ENCODE results near the gene TNFAIP8L1.
"Not testable (repeated sequence)": the region's sequence is repeated elsewhere in the genome, so short reads cannot be mapped to it uniquely, and the experiment has no call there.

The TNFAIP8L1 gene

DNA sequence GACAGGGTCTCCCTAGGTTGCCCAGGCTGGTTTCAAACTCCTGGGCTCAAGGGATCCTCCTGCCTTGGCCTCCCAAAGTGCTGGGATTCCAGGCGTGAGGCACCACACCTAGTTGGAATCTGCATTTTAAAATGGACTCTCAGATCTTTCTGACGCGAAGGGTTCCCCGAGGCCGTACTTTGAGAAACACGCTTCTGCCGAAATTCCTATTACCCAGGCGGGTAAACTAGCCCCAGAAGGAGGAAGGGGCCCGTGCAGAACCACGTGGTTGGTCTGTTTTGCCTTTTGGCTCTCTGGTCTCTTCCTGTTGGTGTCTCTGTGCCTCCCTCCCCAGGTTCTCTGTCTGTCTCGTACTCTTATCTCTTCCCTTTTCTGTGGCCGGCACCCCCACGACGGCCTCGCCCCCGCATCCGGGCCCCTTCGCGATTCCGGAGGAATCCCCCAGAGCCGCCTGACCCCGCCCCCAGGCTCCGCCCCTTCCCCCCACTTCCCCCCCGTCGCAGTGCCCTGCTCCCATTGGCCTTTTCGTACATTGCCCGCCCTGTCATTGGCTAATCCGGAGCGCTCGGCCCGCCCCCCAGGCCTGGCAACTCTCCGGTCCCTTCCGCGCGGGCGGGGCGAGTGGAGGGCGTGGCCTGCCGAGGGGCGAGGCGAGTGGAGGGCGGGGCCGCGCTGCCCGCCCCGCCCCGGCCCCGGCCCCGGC lies at the start of gene TNFAIP8L1:
Gene TNFAIP8L1 (plus strand): TSS at position 689 of the 703 bp plus-strand sequence. CDS start 12,354 bp downstream, outside the sequence.
- peak; percentile 92 for DNase-seq

DNA sequence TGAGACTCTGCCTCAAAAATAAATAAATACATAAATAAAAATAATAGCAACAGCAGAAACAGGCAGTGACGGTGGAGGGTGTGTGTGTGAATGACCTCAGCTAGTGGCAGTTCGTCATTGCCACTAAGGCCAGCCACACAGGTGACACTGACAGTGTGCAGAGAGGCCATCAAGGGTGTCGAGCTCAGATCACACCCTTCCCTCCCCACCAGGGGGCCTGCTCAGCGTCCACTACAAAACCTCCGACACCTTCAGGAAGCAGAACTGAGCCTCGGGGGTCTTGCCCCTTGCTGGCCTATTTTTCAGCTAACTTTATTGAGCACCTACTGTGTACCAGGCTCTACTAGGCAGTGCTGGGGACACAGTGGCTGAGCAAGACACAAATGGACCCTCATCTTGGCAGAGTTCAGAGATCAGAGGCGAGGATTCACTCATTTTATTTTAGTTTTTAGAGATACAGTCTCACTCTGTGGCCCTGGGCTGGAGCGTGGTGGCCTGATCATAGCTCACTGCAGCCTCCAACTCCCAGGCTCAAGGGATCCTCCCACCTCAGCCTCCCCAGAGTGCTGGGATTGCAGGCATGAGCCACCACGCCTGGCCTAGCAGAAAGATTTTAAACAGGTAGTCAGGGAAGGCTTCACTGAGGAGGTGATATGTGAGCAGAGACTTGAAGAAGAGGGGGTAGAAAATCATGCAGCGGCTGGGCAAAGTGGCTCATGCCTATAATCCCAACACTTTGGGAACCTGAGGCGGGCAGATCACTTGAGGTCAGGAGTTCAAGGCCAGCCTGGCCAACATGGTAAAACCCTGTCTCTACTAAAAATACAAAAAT lies 49.5 kb upstream of the TNFAIP8L1 start:
- peak; percentile 35 for DNase-seq

DNA sequence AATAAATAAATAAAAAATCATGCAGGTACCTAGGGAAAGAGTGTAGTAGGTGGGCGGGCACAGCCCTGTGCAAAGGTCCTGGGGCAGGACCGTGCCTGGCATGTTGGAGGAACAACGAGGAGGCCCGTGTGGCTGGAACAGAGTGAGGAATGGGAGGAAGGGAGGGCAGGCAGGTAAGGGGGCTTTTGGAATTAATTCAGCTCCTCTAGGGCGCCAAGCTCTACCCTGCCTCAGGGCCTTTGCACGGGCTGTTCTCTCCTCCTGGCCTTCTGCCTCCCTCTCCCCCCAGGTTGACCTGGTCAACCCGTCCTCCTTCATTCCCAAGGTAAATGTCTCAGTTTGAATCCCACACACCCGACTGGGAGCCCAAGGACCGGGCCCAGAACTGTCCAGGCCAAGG lies 48.8 kb upstream of the TNFAIP8L1 start:
- DNase-seq: no peak

DNA sequence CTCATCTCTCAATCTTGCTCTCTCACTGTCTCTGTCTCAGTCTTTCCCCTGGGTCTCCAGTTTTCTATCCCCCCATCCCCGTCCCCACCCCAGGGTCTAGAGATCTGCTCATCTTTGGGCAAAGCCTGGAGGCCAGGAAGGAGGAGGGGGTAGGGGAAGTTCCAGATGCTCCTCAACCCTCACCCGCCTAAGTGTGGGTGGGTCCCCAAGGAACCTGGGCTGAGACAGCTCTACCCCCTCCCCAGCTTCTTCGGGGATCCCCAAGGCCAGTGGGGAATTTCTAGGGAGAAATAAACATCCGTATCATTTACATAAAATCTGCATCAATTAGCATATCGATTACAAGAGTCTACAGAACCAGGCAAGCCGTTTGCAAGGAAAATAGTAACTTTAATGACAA lies 48.0 kb upstream of the TNFAIP8L1 start:
- DNase-seq: no peak

DNA sequence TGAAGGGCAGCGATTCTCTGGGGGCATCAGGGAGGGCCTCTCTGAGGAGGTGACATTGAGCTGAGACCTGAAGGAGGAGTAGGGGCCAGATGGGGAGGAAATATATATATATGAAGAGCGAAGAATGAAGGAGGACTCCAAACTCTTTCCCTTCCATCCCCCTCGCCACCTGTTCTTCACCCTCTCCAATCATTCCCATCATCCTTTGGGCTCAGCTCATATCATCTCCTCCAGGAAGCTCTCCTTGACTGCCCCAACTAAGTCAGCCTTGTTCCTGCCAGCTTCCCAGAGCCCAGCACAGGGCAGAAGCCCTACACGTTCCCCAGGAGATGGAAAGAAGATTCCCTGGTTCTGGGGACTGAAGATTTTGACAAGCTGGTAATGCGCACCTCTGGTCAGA lies 46.9 kb upstream of the TNFAIP8L1 start:
- DNase-seq: no peak

DNA sequence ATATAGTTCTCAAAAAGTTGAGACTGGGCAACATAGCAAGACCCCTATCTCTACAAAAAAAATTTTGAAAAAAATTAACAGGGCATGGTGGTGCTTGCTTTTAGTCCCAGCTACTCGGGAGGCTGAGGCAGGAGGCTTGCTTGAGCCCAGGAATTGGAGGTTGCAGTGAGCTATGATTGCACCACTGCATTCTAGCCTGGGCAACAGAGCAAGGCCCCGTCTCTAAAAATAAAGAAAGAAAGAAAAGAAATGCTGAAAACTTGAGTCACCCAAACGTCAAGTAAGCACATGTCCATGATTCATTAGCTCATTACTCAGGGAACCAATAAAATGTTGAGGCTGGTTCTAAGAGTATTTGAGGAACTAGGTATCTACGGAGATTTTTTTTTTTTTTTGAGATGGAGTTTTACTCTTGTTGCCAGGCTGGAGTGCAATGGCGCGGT lies 45.9 kb upstream of the TNFAIP8L1 start:
- DNase-seq: no peak

DNA sequence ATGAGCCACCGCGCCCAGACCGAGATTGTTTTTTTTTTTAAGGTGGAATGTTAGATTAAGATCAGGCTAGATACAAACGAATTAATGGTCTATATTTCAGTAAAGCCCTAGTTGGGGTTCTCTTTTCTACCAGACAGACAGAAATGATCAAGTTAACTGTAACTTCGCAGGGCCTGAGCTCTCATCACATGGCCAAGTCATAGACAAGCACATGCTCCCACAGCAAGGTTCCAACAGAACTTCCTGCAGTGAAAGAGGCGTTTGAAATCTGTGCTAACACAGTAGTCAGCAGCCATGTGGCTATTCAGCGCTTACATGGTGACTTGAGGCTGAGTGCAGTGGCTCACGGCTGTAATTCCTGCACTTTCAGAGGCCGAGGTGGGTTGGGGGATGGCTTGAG lies 45.1 kb upstream of the TNFAIP8L1 start:
- no peak for DNase-seq

DNA sequence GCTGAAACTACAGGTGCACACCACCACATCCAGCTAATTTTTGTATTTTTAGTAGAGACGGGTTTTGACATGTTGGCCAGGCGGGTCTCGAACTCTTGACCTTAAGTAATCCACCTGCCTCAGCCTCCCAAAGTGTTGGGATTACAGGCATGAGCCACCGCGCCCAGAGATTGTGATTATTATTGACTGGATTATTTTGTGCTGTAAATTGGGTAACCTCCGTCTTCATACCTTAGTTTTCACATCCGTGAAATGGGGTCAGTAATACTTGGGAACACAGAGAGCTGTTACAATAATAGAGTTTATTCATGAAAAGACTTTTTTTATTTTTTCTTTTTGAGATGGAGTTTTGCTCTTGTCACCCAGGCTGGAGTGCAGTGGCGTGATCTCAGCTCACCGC lies 44.2 kb upstream of the TNFAIP8L1 start:
- not testable (repeated sequence) for DNase-seq

DNA sequence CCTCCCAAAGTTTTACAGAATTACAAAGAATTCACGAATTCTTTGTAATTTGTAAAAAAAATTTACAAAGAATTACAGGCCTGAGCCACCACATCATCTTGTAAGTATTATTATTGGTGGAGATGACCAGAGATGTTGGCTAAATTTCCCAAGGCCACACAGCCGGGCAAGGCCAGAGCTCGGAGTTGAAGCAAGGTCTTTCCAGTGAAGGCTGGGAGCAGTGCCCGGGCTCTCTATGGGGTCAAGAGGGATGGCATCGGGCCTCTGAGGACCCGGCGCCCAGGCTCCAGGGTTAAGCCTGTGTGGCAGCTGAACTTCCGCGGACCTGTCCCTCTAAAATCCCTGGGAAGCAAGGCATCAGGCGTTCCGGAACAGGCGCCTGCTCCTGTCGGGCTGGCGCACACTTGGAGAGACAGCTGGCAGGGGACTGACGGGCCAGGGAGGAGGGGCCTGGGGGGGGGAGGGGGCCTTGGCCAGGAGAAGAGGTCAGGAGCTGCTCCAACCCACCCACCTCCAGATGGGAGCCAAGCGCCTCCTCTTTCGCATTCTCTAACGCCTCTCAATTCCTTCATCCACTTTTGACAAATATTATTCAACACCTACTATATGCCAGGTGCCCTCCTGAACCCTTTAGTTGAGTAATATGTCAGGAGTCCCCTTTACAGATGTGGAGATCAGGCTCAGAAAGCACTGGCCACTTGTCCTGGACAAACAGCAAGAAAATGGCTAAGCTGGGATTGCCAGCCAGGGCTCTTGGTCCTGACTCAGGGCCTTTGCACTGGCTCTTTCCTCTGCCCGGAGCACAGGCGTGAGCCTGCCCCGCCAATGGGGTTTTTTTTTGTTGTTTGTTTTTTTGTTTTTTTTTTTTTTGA lies 43.0 kb upstream of the TNFAIP8L1 start:
- no peak for DNase-seq

DNA sequence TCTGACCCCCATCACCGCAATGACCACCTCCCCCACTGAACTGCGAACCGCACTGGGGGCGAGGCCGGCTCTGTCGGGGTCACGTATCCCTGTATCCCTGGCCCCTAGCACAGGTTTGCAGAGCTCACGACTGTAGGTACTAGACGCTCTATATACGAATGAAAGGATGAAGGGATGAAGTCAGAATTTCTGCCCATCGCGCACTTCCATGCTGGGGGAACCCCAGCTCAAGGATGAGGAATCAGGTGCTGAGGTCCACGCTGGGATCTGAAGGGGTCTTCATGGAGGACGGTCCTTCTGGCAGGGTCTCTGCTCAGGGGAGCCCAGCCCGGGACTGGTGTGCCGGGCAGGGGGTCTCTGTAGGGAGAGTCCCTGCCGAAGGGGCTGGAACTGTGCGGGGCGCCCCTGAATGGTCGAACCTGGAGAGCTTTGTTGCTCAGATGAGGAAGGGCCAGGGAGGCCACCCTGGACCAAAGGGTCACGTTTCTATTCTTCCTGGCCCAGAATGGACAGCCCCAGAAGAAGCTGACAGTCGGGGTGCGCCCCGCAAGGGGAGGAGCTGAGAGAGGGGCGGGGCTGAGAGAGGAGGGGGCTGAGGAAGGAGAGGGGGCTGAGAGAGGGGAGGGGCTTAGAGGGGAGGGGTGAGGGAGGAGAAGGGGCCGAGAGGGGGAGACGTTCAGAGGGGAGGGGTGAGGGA lies 41.9 kb upstream of the TNFAIP8L1 start:
- DNase-seq: no peak

DNA sequence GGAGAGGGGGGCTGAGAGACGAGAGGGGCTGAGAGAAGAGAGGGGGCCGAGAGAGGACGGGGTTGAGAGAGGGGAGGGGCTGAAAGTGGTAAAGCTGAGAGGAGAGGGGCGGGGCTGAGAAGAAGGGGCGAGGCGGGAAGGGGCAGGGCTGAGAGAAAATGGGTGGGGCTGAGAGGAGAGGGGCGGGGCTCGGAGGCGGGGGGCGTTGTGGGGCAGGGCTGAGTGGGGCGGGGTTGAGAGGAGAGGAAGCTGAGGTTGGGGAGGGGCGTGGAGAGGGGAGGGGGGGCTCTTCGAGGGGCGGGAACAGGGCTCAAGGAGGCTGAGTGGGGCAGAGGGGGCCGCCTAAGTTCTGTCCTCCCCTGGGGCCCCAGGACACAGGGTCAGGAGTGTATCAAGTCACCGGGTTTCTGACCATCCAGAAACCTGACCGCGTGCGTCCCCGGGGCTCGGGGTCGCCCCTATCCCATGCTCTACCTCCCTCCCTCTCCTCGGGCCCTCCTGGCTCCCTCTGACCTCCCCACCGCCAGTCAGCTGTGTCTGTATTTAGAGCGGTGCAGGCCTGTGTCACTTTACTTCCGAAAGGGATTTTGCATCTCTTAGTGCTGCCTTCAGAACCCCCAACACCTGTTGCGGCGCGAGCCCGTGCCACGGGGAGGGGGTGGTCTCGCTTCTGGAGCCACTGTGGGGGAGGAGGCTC lies 41.2 kb upstream of the TNFAIP8L1 start:
- DNase-seq: no peak

DNA sequence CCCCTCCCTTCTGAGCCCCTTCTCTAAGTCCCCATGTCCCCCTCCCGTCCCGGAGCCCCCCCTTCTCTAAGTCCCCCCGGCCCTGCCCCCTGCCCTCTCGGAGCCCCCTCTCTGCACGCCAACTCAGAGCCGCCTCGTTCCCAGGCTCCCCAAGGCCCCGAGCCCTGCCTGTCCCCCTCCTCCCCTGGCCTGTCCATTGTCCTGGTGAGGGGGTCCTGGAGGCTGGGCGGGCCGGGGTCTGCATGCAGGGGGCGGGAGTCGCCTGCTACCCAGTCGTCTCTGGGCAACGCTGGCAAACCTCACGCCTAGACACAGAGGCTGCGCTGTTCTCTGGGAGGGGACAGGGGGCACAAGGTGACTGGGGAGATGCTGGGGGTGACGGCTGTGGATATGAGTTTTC lies 40.6 kb upstream of the TNFAIP8L1 start:
- DNase-seq: no peak

DNA sequence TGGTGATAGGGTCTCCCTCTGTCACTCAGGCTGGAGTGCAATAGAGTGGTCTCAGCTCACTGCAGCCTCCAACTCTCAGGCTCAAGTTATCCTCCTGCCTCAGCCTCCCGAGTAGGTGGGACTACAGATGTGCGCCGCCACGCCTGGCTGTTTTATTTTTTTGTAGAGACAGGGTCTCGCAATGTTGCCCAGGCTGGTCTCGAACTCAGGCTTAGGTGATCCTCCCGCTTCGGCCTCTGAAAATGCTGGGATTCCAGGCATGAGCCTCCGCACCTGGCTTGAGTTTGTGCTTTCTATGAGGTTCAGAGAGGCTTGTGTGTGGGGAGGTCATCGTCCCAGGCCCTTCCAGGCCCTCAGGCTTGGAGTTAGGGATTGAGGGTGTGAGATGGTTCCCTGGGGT lies 39.2 kb upstream of the TNFAIP8L1 start:
- no peak for DNase-seq

DNA sequence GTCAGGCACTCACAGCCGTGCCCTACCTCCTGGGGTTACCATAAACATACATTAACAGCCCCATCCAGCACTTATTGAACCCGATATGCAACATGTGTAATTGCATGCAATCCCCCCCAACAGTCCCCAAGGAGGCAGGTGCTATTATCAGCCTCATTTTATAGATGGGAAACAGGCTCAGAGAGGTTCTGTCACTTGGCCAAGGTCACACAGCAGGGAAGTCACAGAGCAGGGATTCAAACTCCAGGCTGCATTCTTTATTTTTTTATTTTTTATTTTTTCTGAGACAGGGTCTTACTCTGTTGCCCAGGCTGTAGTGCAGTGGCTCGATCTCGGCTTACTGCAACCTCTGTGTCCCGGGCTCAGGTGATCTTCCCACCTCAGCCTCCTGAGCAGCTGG lies 38.4 kb upstream of the TNFAIP8L1 start:
- DNase-seq: no peak

DNA sequence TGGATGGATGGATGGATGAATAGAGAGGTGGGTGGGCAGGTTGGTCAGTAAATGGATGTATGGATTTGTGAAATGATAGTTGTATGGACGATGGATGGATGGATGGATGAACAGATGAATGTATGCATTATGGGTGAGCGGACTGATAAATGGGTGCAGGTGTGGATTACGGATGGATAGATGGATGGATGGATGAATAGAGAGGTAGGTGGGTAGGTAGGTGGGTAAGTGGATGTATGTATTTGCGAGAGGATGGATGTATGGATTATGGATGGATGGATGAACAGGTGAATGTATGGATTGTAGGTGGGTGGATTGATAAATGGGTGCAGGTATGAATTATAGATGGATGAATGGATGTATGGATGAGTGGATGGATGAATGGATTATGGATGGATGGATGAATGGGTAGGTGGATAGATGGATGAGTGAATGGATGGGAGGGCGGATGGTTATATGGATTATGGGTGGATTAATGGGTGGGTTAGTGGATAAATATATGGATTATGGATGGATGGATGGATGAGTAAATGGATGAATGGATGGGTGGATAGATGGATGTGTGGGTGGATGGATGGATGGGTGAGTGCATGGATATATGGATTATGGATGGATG lies 37.0 kb upstream of the TNFAIP8L1 start:
- no peak for DNase-seq

DNA sequence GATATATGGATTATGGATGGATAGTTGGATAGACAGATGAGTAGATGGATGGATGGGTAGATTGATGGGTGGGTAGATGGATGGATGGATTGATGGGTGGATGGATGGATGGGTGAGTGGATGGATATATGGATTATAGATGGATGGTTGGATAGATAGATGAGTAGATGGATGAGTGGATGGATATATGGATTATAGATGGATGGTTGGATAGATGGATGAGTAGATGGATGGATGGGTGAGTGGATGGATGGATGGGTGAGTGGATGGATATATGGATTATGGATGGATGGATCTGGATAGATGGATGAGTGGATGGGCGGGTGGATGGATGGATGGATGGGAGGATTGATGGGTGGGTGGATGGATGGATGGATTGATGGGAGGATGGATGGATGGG lies 36.4 kb upstream of the TNFAIP8L1 start:
- no peak for DNase-seq

DNA sequence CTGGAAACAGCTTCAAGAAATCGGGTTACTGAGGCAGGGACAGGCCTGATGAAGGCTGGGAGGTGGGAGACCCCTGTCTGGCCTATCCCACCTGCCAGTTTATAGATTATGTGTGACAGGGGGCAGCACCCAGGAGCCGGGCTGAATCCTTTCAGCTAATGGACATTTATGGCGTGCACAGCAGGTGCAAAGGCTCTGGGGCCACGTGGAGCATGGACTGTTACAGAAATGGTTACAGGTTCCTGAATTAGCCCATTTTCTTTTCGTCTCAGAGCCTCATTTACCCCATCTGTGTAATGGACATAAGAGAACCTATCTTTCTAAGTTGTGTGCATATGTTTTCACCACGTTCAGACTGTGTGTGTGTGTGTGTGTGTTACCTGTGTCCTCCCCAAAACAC lies 34.4 kb upstream of the TNFAIP8L1 start:
- no peak for DNase-seq

DNA sequence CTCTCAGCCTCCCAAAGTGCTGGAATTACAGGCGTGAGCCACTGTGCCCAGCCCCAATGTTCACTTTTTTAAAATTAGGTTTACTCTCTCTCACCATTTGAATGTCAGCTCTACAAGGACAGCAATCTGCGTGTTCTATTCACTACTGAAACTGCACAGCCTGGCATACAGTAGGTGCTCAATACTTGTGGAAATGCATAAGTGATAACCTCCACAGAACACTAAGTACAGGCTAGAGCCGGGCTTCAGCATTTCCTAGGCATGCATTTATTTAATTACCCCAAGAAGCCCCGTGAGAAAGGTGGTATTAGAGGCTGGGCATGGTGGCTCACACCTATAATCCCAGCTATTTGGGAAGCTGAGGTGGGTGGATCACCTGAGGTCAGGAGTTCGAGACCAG lies 33.1 kb upstream of the TNFAIP8L1 start:
- no peak for DNase-seq

DNA sequence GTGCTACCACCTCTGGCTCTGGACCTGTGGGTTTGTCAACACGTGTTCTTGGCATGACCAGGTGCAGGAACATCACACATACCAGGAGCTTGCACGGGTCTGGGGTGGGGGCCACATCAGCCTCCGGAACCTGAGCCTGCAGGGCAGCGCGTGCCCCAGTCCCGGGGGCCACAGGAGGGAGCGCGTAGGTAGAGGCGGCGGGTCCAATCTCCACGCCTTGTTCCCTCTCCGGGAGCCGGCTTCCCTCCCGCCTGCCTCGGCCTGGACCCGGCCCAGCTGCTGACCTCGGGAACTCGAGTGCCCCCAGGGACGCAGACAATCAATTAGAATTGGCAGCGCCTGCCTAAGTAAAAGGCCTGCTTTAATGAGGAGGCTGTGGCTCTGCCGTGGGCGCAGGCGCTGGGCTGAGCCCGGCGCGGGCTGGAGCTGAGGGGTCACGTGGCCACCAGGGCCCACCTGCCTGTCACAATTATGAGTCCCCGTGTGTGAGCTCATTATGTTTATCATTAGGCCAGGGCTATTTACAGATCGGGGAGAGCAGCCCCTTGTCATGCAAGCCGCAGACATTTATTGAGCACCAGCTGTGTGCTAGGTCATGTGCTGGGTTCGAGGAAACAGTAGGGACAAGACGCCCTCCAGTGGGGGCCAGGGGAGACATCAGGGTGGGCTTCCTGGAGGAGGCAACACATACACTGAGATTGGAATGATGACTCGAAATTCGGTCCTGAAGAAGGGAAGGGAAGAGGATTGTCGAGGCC lies 32.2 kb upstream of the TNFAIP8L1 start:
- DNase-seq: peak; percentile 92

DNA sequence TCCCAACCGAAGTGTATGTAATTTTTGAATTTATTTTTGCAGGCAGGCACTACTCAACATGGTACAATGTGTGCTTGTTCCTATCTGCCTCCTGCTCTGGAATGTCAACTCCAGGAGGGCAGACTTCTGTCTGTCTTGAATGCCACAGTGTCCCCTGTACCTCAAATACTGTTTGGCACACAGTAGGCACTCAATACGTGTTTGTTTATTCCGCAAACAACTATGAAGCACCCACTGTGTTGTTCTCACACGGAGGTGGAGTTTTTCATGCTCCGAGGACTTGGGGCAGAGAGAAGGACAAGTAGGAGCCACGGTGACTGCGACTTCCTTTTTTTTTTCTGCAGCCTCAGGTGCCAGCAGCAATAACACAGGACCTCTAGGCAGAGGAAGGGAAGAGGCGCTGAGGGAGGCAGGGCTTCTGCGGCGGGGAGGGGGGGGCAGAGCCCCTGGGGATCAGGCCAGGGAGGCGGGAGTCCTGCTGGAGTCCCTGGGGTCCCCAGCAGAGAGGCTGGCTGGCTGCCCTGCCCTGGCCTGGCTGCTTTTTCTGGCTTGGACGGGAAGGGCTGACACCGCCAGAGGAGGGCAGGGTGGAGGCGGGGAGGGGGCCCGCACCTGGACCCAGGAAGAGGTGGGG lies 29.3 kb upstream of the TNFAIP8L1 start:
- peak; percentile 23 for DNase-seq
